AG09309 (cell line): ENCODE measurements around the gene RHBDL2.

Source experiments
- DNase-seq: peaks from one replicate; pipeline ENCODE4 v3.0.0-alpha.2; 2010; ENCODE audit warnings: low read depth
- H3K4me3 ChIP-seq: 2 replicates; pipeline ENCODE4 v1.5.1; 2011; ENCODE audit warnings: mild to moderate bottlenecking, low read depth, low read length, moderate library complexity; ENCODE audit not compliant: control insufficient read depth
- TF ChIP-seq, protein P1 (sequence below): IDR thresholded peaks from 2 replicates; pipeline ENCODE4 v1.5.1; 2011; ENCODE audit warnings: mild to moderate bottlenecking, low read depth, low read length, inconsistent platforms; ENCODE audit not compliant: insufficient read depth, control insufficient read depth; ENCODE audit errors: missing control alignments

RHBDL2 gene

DNA sequence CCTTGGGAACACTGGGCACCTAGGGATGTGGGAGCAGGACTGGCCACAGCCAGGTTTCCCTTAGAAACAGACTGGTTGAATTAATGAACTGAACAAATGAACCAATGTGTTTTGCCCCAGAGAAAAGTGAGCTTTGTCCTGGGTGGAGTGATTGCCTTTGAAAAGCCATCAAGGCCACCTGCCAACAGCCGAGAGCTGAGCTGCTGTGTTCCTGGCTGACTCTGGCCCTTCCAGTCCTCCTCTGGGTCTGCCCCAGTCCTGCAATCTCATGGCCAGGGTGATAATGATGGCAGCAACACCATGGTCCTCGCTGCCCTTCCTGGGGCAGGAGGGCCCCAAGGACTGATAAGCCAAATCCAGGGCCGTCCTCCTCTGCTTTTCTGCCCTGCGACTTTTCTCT is 42.1 kb downstream of the RHBDL2 start:
- H3K4me3 ChIP-seq, result no peak overlapping the region
- TF ChIP-seq, protein P1, sequence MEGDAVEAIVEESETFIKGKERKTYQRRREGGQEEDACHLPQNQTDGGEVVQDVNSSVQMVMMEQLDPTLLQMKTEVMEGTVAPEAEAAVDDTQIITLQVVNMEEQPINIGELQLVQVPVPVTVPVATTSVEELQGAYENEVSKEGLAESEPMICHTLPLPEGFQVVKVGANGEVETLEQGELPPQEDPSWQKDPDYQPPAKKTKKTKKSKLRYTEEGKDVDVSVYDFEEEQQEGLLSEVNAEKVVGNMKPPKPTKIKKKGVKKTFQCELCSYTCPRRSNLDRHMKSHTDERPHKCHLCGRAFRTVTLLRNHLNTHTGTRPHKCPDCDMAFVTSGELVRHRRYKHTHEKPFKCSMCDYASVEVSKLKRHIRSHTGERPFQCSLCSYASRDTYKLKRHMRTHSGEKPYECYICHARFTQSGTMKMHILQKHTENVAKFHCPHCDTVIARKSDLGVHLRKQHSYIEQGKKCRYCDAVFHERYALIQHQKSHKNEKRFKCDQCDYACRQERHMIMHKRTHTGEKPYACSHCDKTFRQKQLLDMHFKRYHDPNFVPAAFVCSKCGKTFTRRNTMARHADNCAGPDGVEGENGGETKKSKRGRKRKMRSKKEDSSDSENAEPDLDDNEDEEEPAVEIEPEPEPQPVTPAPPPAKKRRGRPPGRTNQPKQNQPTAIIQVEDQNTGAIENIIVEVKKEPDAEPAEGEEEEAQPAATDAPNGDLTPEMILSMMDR, result no peak
- no peak for DNase-seq

DNA sequence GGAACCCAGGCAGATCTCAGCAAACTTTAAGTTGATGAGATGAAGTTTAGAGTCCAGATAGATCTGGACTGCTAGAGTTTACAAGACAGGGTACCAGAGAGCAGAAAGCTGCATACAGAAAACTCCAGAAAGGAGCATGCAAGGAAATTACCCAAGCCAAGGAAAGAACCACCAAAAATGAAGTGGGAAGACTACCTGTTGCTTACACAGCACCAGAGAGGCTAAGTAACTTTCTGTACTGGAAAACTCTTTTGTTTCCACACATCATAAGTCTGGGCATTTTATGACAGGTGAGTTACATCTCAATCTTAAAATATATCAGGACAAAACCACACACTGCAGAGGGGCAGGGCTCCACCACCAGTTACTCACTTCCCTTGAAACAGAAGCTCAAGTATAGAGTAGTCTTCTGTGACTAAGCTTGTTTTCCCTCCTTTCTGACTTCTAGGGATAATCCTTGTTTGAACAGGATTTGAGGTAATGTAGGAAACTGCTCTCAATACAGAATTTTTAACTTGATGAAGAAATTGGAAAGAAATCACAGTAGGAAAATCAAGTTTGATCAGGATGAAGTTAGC is 42.9 kb downstream of the RHBDL2 start:
- no peak overlapping the region for H3K4me3 ChIP-seq
- TF ChIP-seq, protein P1, result no peak
- no peak for DNase-seq

DNA sequence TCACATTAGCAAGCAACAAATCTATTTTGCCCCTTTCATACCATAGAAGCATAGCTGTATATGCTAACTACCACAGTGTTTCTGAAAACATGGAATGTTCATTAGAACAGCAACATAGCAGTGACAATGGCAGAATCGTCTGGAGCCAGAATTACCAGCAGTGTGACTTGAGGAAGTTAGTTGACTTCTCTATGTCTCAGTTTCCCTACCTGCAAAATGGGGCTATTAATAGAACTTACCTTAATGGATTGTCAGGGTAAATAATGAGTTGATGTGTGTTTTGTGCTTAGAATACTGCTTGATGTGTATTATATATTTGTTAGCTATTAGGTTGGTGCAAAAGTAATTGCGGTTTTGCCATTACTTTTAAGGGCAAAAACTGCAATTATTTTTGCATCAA is 45.5 kb downstream of the RHBDL2 start:
- no peak overlapping the region for H3K4me3 ChIP-seq
- no peak for DNase-seq
- TF ChIP-seq, protein P1, result no peak

DNA sequence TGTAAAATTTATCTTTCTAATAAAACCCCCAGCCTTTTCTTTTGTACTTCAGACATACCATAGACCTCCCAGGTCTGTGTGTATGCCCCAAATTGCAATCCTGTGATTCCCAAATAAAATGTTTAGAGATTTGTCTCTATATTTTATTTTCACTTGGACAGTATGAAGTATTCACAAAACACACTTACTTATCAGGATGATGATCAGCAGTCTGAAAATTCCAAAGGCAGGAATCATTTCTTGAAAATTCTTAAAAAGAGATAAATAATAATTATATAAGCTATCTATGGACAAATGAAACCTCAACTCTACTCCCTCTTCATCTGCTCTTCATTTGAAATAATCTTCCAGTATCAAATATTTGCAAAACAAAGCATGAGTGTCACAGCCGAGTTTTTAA is 48.7 kb downstream of the RHBDL2 start:
- no peak for DNase-seq
- no peak overlapping the region for H3K4me3 ChIP-seq
- TF ChIP-seq, protein P1, result no peak

DNA sequence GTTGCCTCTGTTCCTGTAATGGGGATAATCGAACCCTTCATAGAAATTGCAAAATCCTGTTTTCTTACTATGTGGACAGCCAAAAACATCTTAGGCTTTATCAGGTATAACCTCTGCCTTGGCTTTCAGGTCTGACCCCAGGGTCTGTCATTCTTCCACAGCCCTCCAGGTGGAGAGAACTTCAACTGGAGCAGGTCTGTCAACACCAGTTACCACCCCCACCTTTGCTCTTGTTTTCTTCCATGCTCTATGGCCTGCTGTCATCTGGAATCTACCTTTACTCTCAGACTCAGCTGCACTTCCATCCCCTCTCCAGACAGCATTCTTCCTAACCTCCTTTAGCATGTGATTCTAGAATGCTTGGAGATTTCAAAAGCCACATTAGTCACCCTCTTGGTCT is 49.9 kb downstream of the RHBDL2 start:
- TF ChIP-seq, protein P1, result no peak
- DNase-seq, result no peak
- no peak overlapping the region for H3K4me3 ChIP-seq

DNA sequence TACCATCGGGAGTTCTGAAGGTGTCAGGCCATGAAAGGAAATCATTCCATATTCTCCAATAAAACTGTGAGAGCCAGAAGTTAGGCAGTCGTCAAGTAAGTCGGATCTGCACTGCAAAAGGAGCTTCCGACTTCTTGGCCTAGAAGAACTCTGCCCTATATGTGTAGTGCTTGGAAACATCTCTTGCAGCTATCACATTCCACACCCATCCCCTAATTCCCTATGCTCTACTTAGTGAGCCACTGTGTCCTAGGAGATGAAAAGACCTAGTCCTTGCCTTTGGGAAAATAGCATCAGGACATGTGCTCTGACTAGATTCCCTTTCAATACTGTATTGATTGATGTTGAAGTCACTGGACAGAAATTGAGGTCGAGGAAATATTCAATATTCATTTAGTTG is 52.0 kb downstream of the RHBDL2 start:
- no peak for DNase-seq

More for the DNA sequence above, 52.0 kb downstream of the RHBDL2 start:
- TF ChIP-seq, protein P1, result no peak
- H3K4me3 ChIP-seq, result no peak overlapping the region
